SK-N-SH treated with all-trans-retinoic acid at 6 μM for 48 hours (cell line): ENCODE data around the gene AFAP1.

Experiments used
- ARNTL ChIP-seq: fragments of 450-650 bp; formaldehyde crosslinking; IDR thresholded peaks from 2 replicates; pipeline ENCODE4 v1.5.0; 2020; ENCODE audit warnings: low read depth, mild to moderate bottlenecking, moderate library complexity, borderline replicate concordance
- RARB ChIP-seq: fragments of 250-450 bp; sonication (Bioruptor Pico); IDR thresholded peaks from 2 replicates; pipeline ENCODE4 v1.8.0; 2021; ENCODE audit warnings: mild to moderate bottlenecking, moderate library complexity
- ZFP3 ChIP-seq: fragments of 250-450 bp; sonication (Bioruptor Pico); IDR thresholded peaks from 2 replicates; pipeline ENCODE4 v1.5.0; 2020; ENCODE audit warnings: mild to moderate bottlenecking, moderate library complexity
- ZFP30 ChIP-seq: fragments of 450-650 bp; formaldehyde crosslinking; IDR thresholded peaks from 2 replicates; pipeline ENCODE4 v1.5.0; 2022; ENCODE audit warnings: mild to moderate bottlenecking, moderate library complexity
- TF ChIP-seq, protein P1 (sequence below): fragments of 250-450 bp; sonication (Bioruptor Pico); IDR thresholded peaks from 2 replicates; pipeline ENCODE4 v1.5.1; 2020; ENCODE audit warnings: low read depth, mild to moderate bottlenecking, moderate library complexity
- TF ChIP-seq, protein P2 (sequence below): fragments of 250-450 bp; sonication (Bioruptor Pico); IDR thresholded peaks from 2 replicates; pipeline ENCODE4 v1.5.1; 2021; ENCODE audit warnings: mild to moderate bottlenecking, moderate library complexity

DNA sequence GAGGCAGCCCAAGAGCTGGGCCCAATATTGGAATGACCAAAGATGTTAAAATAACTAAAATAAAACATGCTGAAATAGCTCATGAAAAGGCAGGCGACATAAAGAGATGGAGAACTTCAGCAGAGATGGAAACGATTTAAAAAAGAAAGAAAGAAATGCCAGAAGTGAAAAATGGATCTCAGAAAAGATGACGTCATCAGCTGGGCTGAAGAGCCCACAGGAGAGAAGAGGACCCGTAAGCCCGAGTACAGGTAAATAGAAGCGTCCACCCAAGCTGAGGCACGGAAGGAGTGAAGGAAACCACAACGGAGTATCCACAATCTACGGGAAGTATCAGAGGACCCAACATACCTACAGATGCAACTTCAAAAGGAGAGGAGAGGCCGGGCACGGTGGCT is 112.8 kb downstream of the AFAP1 start:
- TF ChIP-seq ZFP30 (CRISPR knock-in tag) (no peak), ZFP3 (no peak), RARB (CRISPR knock-in tag) (no peak), ARNTL (CRISPR knock-in tag) (no peak)
- TF ChIP-seq, protein P1, sequence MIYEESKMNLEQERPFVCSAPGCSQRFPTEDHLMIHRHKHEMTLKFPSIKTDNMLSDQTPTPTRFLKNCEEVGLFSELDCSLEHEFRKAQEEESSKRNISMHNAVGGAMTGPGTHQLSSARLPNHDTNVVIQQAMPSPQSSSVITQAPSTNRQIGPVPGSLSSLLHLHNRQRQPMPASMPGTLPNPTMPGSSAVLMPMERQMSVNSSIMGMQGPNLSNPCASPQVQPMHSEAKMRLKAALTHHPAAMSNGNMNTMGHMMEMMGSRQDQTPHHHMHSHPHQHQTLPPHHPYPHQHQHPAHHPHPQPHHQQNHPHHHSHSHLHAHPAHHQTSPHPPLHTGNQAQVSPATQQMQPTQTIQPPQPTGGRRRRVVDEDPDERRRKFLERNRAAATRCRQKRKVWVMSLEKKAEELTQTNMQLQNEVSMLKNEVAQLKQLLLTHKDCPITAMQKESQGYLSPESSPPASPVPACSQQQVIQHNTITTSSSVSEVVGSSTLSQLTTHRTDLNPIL (CRISPR knock-in tag) = no peak
- TF ChIP-seq, protein P2, sequence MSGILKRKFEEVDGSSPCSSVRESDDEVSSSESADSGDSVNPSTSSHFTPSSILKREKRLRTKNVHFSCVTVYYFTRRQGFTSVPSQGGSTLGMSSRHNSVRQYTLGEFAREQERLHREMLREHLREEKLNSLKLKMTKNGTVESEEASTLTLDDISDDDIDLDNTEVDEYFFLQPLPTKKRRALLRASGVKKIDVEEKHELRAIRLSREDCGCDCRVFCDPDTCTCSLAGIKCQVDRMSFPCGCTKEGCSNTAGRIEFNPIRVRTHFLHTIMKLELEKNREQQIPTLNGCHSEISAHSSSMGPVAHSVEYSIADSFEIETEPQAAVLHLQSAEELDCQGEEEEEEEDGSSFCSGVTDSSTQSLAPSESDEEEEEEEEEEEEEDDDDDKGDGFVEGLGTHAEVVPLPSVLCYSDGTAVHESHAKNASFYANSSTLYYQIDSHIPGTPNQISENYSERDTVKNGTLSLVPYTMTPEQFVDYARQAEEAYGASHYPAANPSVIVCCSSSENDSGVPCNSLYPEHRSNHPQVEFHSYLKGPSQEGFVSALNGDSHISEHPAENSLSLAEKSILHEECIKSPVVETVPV = no peak
